OCI-LY1 (cell line): Measurements from ENCODE around the gene TP53RK.

Source experiments
- H2AFZ ChIP-seq: fragments of 200-600 bp; sonication (generic), shearing (Covaris generic); 2 replicates; pipeline ENCODE4 v1.6.0; 2014; ENCODE audit warnings: antibody characterized with exemption, mild to moderate bottlenecking, low read length
- H3F3A ChIP-seq: fragments of 200-600 bp; sonication (generic), shearing (Covaris generic); 2 replicates; pipeline ENCODE4 v1.6.0; 2014; ENCODE audit warnings: mild to moderate bottlenecking, antibody characterized with exemption, low read length, moderate library complexity; ENCODE audit not compliant: insufficient read depth
- H3K27ac ChIP-seq: fragments of 200-600 bp; sonication (generic); 2 replicates; pipeline ENCODE4 v1.5.1; 2014; ENCODE audit warnings: low read length, mixed run types, mild to moderate bottlenecking, low read depth; ENCODE audit not compliant: poor library complexity, severe bottlenecking
- H3K27me3 ChIP-seq: fragments of 200-600 bp; sonication (generic); 2 replicates; pipeline ENCODE4 v1.6.0; 2014; ENCODE audit warnings: antibody characterized with exemption, mild to moderate bottlenecking, low read length, moderate library complexity; ENCODE audit not compliant: insufficient read depth
- H3K36me3 ChIP-seq: fragments of 200-600 bp; sonication (generic); 2 replicates; pipeline ENCODE4 v1.6.1; 2014; ENCODE audit warnings: mild to moderate bottlenecking, antibody characterized with exemption, low read length, moderate library complexity, mixed read lengths; ENCODE audit not compliant: insufficient read depth
- H3K4me1 ChIP-seq: fragments of 200-600 bp; sonication (generic); 2 replicates; pipeline ENCODE4 v1.5.1; 2014; ENCODE audit warnings: mild to moderate bottlenecking, low read length, moderate library complexity; ENCODE audit not compliant: insufficient read depth, severe bottlenecking
- H3K4me2 ChIP-seq: fragments of 200-600 bp; sonication (generic), shearing (Covaris generic); 2 replicates; pipeline ENCODE4 v1.6.1; 2014; ENCODE audit warnings: low read length
- H3K4me3 ChIP-seq: fragments of 200-600 bp; sonication (generic); 2 replicates; pipeline ENCODE4 v1.5.1; 2014; ENCODE audit warnings: low read length, low read depth, mild to moderate bottlenecking, mixed read lengths; ENCODE audit not compliant: poor library complexity, severe bottlenecking
- H3K79me2 ChIP-seq: fragments of 200-600 bp; shearing (Covaris generic); 2 replicates; pipeline ENCODE4 v1.6.1; 2016; ENCODE audit warnings: mixed run types, low read length, mixed read lengths; ENCODE audit not compliant: insufficient read depth
- H3K9ac ChIP-seq: fragments of 200-600 bp; sonication (generic), shearing (Covaris generic); 2 replicates; pipeline ENCODE4 v1.6.1; 2014; ENCODE audit warnings: mild to moderate bottlenecking, low read length, mixed read lengths
- H3K9me2 ChIP-seq: fragments of 200-600 bp; sonication (generic), shearing (Covaris generic); 2 replicates; pipeline ENCODE4 v1.6.1; 2014; ENCODE audit warnings: low read depth, mild to moderate bottlenecking, low read length, mixed read lengths
- H3K9me3 ChIP-seq: fragments of 200-600 bp; shearing (Covaris generic); 2 replicates; pipeline ENCODE4 v1.6.1; 2014; ENCODE audit warnings: low read length, mixed read lengths
- H4K20me1 ChIP-seq: fragments of 200-600 bp; sonication (generic), shearing (Covaris generic); 2 replicates; pipeline ENCODE4 v1.6.0; 2016; ENCODE audit warnings: mild to moderate bottlenecking, low read length; ENCODE audit not compliant: insufficient read depth
- EZH2 ChIP-seq: fragments of 200-600 bp; sonication (generic), shearing (Covaris generic); IDR thresholded peaks from 2 replicates; pipeline ENCODE4 v1.8.0; 2017; ENCODE audit warnings: borderline replicate concordance, mixed run types, mild to moderate bottlenecking, antibody characterized with exemption, low read length, moderate library complexity, mixed read lengths
- TF ChIP-seq, protein P1 (sequence below): fragments of 200-600 bp; sonication (generic), shearing (Covaris generic); IDR thresholded peaks from 2 replicates; pipeline ENCODE4 v1.5.1; 2017; ENCODE audit warnings: mild to moderate bottlenecking, antibody characterized with exemption, low read length, moderate library complexity, mixed read lengths

The TP53RK gene

DNA sequence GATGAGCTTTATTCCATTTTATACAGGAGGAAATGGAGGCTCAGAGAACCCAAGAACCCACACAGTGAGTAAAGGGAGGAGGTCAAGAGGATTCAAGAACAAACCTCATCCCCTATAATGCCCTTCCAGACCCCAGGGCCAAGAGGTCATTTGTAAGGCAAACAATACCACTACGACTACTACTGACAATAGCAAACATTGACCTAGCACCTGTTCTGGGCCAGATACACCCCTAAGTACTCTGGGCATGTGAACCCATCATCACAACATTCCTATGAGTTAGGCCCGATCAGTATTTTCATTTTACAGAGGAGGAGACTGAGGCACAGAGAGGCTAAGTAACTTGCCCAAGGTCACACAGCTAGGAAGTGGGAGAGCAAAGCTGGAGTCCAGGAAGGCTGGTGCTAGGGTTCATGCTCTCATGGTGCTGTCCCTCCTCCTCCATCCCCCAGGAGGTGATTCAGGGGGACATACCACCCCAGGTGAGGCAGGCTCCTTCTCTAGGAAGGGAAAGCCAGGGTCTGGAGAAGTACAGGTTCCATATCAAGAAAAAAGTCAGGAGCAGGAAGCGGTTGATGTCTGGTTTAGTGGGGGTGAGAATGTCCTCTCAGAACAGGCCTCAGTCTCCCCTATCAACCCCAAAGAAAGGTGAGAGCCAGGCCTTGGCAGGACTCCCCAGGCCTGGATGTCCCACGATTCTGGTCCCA lies 51.7 kb downstream of the TP53RK start:
- Histone ChIP-seq H3K4me3 (no peak overlapping the region), H3K9ac (no peak overlapping the region)
- no peak for TF ChIP-seq EZH2
- TF ChIP-seq, protein P1, sequence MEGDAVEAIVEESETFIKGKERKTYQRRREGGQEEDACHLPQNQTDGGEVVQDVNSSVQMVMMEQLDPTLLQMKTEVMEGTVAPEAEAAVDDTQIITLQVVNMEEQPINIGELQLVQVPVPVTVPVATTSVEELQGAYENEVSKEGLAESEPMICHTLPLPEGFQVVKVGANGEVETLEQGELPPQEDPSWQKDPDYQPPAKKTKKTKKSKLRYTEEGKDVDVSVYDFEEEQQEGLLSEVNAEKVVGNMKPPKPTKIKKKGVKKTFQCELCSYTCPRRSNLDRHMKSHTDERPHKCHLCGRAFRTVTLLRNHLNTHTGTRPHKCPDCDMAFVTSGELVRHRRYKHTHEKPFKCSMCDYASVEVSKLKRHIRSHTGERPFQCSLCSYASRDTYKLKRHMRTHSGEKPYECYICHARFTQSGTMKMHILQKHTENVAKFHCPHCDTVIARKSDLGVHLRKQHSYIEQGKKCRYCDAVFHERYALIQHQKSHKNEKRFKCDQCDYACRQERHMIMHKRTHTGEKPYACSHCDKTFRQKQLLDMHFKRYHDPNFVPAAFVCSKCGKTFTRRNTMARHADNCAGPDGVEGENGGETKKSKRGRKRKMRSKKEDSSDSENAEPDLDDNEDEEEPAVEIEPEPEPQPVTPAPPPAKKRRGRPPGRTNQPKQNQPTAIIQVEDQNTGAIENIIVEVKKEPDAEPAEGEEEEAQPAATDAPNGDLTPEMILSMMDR, result no peak

DNA sequence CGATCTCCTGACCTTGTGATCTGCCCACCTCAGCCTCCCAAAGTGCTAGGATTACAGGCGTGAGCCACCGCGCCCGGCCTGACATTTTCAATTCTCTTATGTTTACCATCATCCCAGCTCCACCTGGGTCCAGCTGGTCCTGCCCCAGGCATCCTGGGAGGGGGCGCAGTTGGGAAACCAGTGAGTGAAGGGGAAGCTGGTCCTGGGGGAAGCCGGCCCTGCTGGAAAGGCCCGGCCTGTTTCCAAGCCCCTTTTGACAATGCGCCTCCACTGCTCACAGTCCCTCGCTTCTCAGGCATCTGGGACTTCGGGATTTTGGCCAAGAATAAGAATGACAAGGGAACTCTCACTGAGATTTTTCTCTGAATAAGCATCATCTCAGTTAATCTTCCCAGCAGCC lies 52.2 kb downstream of the TP53RK start:
- H3K4me3 ChIP-seq, result no peak overlapping the region
- no peaks in the 10 kb centered on the region for H3K9me3 ChIP-seq
- H3K4me1 ChIP-seq, result no peaks in the 10 kb centered on the region
- no peak overlapping the region for H3K4me2 ChIP-seq
- no peak overlapping the region for H2AFZ ChIP-seq
- H3K9ac ChIP-seq, result no peak overlapping the region
- H3K27me3 ChIP-seq, result peaks cover 6% of the 10 kb centered on the region; the same call in 1 of the 2 replicates
- H3F3A ChIP-seq, result no peaks in the 10 kb centered on the region
- no peak overlapping the region for H3K27ac ChIP-seq
- H4K20me1 ChIP-seq, result no peaks in the 10 kb centered on the region
- no peaks in the 10 kb centered on the region for H3K9me2 ChIP-seq
- no peaks in the 10 kb centered on the region for H3K36me3 ChIP-seq
- H3K79me2 ChIP-seq, result no peaks in the 10 kb centered on the region
- TF ChIP-seq, protein P1, result no peak
- no peak for TF ChIP-seq EZH2

More for the DNA sequence above, 51.7 kb downstream of the TP53RK start:
- Histone ChIP-seq H3K4me1 (no peaks in the 10 kb centered on the region), H3K4me2 (no peak overlapping the region), H3K27ac (no peak overlapping the region), H3K9me2 (no peaks in the 10 kb centered on the region), H3K27me3 (peaks cover 7% of the 10 kb centered on the region; the same call in 1 of the 2 replicates), H3F3A (no peaks in the 10 kb centered on the region), H2AFZ (no peak overlapping the region), H3K36me3 (no peaks in the 10 kb centered on the region), H4K20me1 (no peaks in the 10 kb centered on the region), H3K9me3 (no peaks in the 10 kb centered on the region), H3K79me2 (no peaks in the 10 kb centered on the region)

DNA sequence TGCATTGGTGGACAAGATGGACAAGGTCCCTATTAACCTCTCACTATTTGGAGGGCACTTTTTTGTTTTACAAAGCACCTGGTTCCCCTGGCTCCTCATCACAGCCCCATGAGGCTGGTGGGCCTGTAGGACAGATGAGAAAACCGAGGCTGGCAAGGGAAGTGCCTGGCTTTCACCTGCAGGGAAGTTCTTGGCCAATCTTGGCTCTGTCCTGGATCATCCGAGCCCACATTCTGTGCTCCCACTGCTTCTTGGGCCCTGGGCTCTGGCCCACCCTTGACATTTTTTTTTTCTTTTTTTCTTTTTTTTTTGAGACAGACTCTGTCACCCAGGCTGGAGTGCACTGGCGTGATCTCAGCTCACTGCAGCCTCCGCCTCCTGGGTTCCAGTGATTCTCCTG lies 52.7 kb downstream of the TP53RK start:
- Histone ChIP-seq H3K9me2 (no peaks in the 10 kb centered on the region), H2AFZ (no peak overlapping the region), H3K79me2 (no peaks in the 10 kb centered on the region), H3K4me2 (no peak overlapping the region), H3K27ac (no peak overlapping the region), H4K20me1 (no peaks in the 10 kb centered on the region), H3K4me1 (no peaks in the 10 kb centered on the region), H3K27me3 (peaks cover 6% of the 10 kb centered on the region; the same call in 1 of the 2 replicates), H3K36me3 (no peaks in the 10 kb centered on the region), H3F3A (no peaks in the 10 kb centered on the region), H3K4me3 (no peak overlapping the region), H3K9ac (no peak overlapping the region), H3K9me3 (no peaks in the 10 kb centered on the region)
- TF ChIP-seq, protein P1, result no peak
- no peak for TF ChIP-seq EZH2
